Liver (tissue), 3 donors: ENCODE data around the gene RGL1.

ENCODE experiments used
- EGR1 ChIP-seq, 2 donors: IDR thresholded peaks; 2 replicates each; pipeline ENCODE4 v1.6.1; 2016 to 2018; ENCODE audit warnings: antibody characterized with exemption in 2 of 2, low read depth in 2 of 2
- RAD21 ChIP-seq, 2 donors: IDR thresholded peaks; 2 replicates each; pipeline ENCODE4 v1.6.1; 2016; ENCODE audit warnings: antibody characterized with exemption in 2 of 2, mild to moderate bottlenecking in 2 of 2
- TF ChIP-seq, protein P1 (sequence below): fragments of 150-350 bp; IDR thresholded peaks from 2 replicates; pipeline ENCODE4 v1.5.1; 2017; ENCODE audit warnings: improper control_type of control experiment, low read depth, low read length; ENCODE audit not compliant: missing input control
- donor health status: healthy.
- donor health status: healthy.

DNA sequence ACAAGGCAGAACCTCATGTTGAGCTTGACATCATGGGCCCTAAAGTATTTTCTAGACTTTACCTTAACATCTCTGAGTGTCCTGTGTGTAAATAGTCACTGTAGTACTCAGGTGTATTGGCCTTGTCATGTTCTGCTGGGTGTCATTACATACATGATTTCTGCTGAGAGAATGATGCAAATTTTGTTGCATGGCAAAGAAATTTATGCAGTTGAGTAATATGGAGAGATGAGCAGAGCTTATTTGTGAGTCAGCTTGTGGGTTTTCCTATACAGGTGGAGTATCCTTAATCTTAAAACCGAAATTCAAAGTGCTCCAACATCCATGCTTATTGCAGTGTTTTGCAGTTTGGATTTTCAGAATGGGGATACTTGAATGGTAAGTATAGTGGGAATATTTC lies 36.6 kb downstream of the RGL1 start:
- TF ChIP-seq, protein P1, sequence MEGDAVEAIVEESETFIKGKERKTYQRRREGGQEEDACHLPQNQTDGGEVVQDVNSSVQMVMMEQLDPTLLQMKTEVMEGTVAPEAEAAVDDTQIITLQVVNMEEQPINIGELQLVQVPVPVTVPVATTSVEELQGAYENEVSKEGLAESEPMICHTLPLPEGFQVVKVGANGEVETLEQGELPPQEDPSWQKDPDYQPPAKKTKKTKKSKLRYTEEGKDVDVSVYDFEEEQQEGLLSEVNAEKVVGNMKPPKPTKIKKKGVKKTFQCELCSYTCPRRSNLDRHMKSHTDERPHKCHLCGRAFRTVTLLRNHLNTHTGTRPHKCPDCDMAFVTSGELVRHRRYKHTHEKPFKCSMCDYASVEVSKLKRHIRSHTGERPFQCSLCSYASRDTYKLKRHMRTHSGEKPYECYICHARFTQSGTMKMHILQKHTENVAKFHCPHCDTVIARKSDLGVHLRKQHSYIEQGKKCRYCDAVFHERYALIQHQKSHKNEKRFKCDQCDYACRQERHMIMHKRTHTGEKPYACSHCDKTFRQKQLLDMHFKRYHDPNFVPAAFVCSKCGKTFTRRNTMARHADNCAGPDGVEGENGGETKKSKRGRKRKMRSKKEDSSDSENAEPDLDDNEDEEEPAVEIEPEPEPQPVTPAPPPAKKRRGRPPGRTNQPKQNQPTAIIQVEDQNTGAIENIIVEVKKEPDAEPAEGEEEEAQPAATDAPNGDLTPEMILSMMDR, result no peak
- TF ChIP-seq EGR1 (IDR thresholded peaks at IDR 0.05; ENCODE audit: low read depth in 2 of 2) (no peak), RAD21 (IDR thresholded peaks at IDR 0.05) (no peak)
